ENCODE results near the gene GTPBP8. TPM values are rescaled to one million over a fixed set of nuclear protein-coding genes. Genes with fewer than 3 reads are reported as not detected.
A peak's percentile ranks its signal among the peaks of the same experiment; 100 is the strongest.

GTPBP8 gene
- total and polyA plus RNA-seq, 2 of the 13 experiments (the other 11 are each of a cell fraction or from before 2014, with no cell fraction given): 12.5 to 16.7 TPM

- TSS peak; percentile 48 for BruUV-seq (replicated peaks)
- WGBS (ENCODE audit: low lambda C conversion rate): 1% methylated on average over 13 of the region's 13 CpGs
- Histone ChIP-seq H3K9ac (ENCODE audit: insufficient read depth, low read depth, low read length) (peak overlapping the region; percentile 88), H3K27me3 (ENCODE audit: control insufficient read depth in 1 of 2, insufficient read depth in 2 of 2, low read length in 2 of 2) (no peaks in the 10 kb centered on the region; a peak in 1 of 5 replicates), H3K79me2 (ENCODE audit: insufficient read depth, low read length) (peaks cover 41% of the 10 kb centered on the region), H3K4me2 (ENCODE audit: low read depth, low read length) (peak overlapping the region; percentile 84), H3K4me1 (ENCODE audit: insufficient read depth, low read length) (peaks cover 24% of the 10 kb centered on the region), H2AFZ (ENCODE audit: low read length) (no peak overlapping the region), H3K9me3 (ENCODE audit: low read length) (no peaks in the 10 kb centered on the region), H3K27ac (ENCODE audit: extremely low read length, insufficient read depth, low read length) (peak overlapping the region; percentile 92), H3K4me3 (replicated peaks in 1 of 3; ENCODE audit: insufficient read depth in 1 of 3, low read depth in 2 of 3, low read length in 3 of 3) (peak overlapping the region; percentile 84 to 97 (median 96)), H3K36me3 (replicated peaks in 1 of 2; ENCODE audit: control insufficient read depth in 1 of 2, insufficient read depth in 2 of 2, low read length in 2 of 2) (peaks cover 7 to 26% of the 10 kb centered on the region in 2 experiments; a peak in 4 of 5 replicates), H4K20me1 (ENCODE audit: insufficient read depth, low read length) (no peaks in the 10 kb centered on the region)
- TF ChIP-seq E2F1 (CRISPR knock-in tag; IDR thresholded peaks at IDR 0.05): peak; percentile 6; the same call in 1 of the 2 replicates
- no peak for TF ChIP-seq CREB1 (IDR thresholded peaks at IDR 0.05)
- TF ChIP-seq CREB1 (CRISPR knock-in tag; IDR thresholded peaks at IDR 0.05): 0 out of 2 replicates have a peak, but pooled peaks have one; percentile 10
- TF ChIP-seq PRMT3 (CRISPR knock-in tag; IDR thresholded peaks at IDR 0.05; ENCODE audit: borderline replicate concordance, low read depth): no peak
- no peak for TF ChIP-seq EED (CRISPR knock-in tag; IDR thresholded peaks at IDR 0.05)
- no peak for TF ChIP-seq ZFP36L2 (CRISPR knock-in tag; IDR thresholded peaks at IDR 0.05)
- TF ChIP-seq AHR (CRISPR knock-in tag; IDR thresholded peaks at IDR 0.05): no peak
- TF ChIP-seq ZNF629 (CRISPR knock-in tag; conservative IDR thresholded peaks at IDR 0.05): peak; percentile 63
- DNase-seq (ENCODE audit: low spot score) (no peak), ATAC-seq (no peak), FAIRE-seq (no peak)
- CTCF ChIA-PET (ENCODE audit: low intra/inter-chr PET ratio, low total read pairs): no interaction called here
- in situ Hi-C loops (cut with HindIII; ENCODE audit: extremely low pct_ligation_motif_present, low pct_unique_long_range_greater_than_20kb) (no loop called here), intact Hi-C loops (cut with micrococcal nuclease; ENCODE audit: unreplicated experiment) (loop anchor here (2.0 kb wide), 1 partner anchor 28 kb away; the partner anchor contains the start of gene GTPBP8)
- POLR2A ChIA-PET: interaction anchor here (0.7 to 2.6 kb wide), 9 partner anchors 9 to 727 kb away, joined by 3 to 61 read pairs (median 4); partner anchors contain the start of genes ATG3, GTPBP8 and SLC35A5
These were observed 27.9 kb downstream of the GTPBP8 start for GRCh38 chr3:113018536-113019181.
